Hematopoietic multipotent progenitor cell (in vitro differentiated cells): ENCODE measurements around the gene PTTG1. TPM values are rescaled to one million over a fixed set of nuclear protein-coding genes. Genes with fewer than 3 reads are reported as not detected.

ENCODE experiments used
- DNase-seq, 3 donors: peaks; one replicate each; pipeline ENCODE4 v3.0.0-alpha.2; 2011 to 2015; ENCODE audit warnings: low read depth in 2 of 3, low spot score in 2 of 3
- total RNA-seq: library from RNA; depleted of rRNA; stranded (reverse); fragments of >200 nt; gene quantifications from one replicate; pipeline ENCODE4 v1.2.3, GENCODE V29; 2012

PTTG1 gene
- total RNA-seq, result 19.9 TPM

- peak; percentile 85 to 98 (median 98) for DNase-seq
Measured at GRCh38 chr5:160421625-160422258, at the start of gene PTTG1. TSS of gene PTTG1 (plus strand) at chr5:160421855. CDS start at chr5:160422313, 458 bp downstream.

- no peak for DNase-seq
Measured at GRCh38 chr5:160375166-160375565, 46.5 kb upstream of the PTTG1 start.

GRCh38 chr5:160375701-160376100 is 46.0 kb upstream of the PTTG1 start:
- DNase-seq, result no peak

- DNase-seq, result no peak
Measured at GRCh38 chr5:160376416-160376815, 45.2 kb upstream of the PTTG1 start.

GRCh38 chr5:160377651-160378050 is 44.0 kb upstream of the PTTG1 start:
- no peak for DNase-seq

- no peak for DNase-seq
Measured at GRCh38 chr5:160378330-160378729, 43.3 kb upstream of the PTTG1 start.

- DNase-seq, result peak in 2 of 3 donors; percentile 33 to 74
Measured at GRCh38 chr5:160379511-160379910, 42.1 kb upstream of the PTTG1 start.

- no peak for DNase-seq
Measured at GRCh38 chr5:160380041-160380440, 41.6 kb upstream of the PTTG1 start.

GRCh38 chr5:160382346-160382745 is 39.3 kb upstream of the PTTG1 start:
- no peak for DNase-seq

GRCh38 chr5:160384681-160385080 is 37.0 kb upstream of the PTTG1 start:
- DNase-seq, result no peak

- no peak for DNase-seq
Measured at GRCh38 chr5:160385496-160385895, 36.2 kb upstream of the PTTG1 start.

GRCh38 chr5:160387445-160387844 is 34.2 kb upstream of the PTTG1 start:
- no peak for DNase-seq

- peak in 1 of 3 donors; percentile 58 for DNase-seq
Measured at GRCh38 chr5:160390787-160391696, 30.6 kb upstream of the PTTG1 start.

GRCh38 chr5:160395111-160395510 is 26.5 kb upstream of the PTTG1 start:
- no peak for DNase-seq

GRCh38 chr5:160397492-160397891 is 24.2 kb upstream of the PTTG1 start:
- no peak for DNase-seq

- no peak for DNase-seq
Measured at GRCh38 chr5:160398806-160399205, 22.8 kb upstream of the PTTG1 start.

- peak in 2 of 3 donors; percentile 83 to 87 for DNase-seq
Measured at GRCh38 chr5:160399402-160400353, 22.0 kb upstream of the PTTG1 start, which contains the start of gene FAM200C. TSS of gene FAM200C (minus strand) at chr5:160400054. CDS start at chr5:160395490, 4,564 bp downstream.

GRCh38 chr5:160418561-160419457 is 2.8 kb upstream of the PTTG1 start, which contains the start of gene SLU7:
TSS of gene SLU7 (minus strand) at chr5:160419081. CDS start at chr5:160415294, 3,787 bp downstream.
- DNase-seq, result peak; percentile 86 to 99 (median 97)
